IPS-NIHi7 (cell line): ENCODE measurements around the gene INPP1.
"Not testable (repeated sequence)": the region's sequence is repeated elsewhere in the genome, so short reads cannot be mapped to it uniquely, and the experiment has no call there.

Experiments
- DNase-seq: peaks from one replicate; pipeline ENCODE4 v3.0.0; 2012; ENCODE audit warnings: mixed read lengths; ENCODE audit errors: extremely low spot score

Gene INPP1

GRCh38 chr2:190333928-190334327 lies 9.5 kb upstream of the INPP1 start:
- no peak for DNase-seq

DNA sequence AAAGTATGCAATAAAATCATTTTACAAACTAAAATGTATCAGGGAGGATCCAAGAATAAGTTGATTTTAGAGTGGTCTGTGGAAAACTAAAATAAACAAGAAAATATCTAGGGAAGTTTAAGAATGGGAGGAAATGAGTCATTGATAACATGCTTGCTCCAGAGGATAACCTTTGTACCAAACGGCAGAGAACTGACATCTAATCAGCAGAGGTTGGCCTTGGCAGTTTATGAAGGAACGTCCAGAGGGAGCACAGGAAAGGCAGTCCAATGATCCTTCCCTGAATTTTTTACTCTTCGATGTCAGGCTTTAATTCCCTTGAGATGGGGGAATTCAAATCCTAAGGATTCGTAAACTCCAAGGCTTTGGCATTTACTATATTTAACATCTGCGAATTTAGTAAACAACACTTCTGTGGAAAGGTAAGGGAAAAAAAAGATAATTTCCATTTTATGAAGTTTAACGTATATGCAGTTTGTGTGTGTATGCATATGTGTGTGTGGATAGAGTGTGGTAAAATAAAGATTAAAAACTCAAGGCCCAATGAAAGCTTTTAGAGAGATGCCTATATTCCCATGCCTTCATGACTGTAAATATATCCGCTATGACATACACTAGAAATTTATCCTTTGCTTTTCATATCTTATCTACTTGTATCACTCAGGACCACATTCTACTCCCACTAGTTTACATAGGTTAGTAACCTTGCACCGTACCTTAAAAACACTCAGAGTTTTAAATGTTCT lies 8.7 kb upstream of the INPP1 start:
- no peak for DNase-seq

DNA sequence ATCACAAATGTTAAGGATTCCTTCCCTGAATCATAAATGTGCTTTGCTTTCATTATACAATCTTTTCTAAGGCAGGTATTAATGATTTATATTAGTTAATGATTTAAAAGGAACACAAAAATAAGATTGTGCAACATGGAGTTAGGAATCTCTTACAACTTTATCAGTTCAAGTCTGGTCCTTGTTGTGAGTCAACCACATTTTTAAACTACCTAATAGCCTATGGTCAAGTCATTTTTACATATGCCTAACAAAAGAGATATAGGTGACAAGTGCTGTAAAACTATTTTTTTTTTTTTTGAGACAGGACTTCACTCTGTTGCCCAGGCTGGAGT lies 8.2 kb upstream of the INPP1 start:
- DNase-seq, result no peak

DNA sequence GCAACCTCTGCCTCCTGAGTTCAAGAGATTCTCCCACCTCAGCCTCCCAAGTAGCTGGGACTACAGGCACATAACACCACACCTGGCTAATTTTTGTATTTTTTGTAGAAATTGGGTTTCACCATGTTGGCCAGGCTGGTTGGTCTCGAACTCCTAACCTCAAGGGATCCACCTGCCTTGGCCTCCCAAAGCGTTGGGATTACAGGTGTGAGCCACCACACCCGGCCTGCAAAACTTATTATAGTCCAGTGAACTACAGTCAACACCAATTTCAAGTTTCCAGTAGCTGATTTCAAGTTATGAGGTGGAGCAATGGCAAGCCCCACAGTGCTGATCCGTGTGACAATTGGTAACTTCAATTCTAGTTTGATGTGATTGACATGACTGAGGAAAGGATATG lies 7.8 kb upstream of the INPP1 start:
- DNase-seq, result not testable (repeated sequence)

DNA sequence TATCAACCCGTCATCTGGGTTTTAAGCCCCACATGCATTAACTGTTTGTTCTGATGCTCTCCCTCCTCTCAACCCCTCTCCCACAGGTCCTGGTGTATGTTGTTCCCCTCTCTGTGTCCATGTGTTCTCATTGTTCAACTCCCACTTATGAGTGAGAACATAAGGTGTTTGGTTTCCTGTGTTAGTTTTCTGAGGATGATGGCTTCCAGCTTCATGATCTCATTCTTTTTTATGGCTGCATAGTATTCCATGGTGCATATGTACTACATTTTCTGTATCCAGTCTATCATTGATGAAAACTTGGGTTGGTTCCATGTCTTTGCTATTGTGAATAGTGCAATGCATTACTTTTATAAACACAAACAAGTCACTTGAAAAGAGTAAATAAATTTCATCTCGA lies 7.0 kb upstream of the INPP1 start:
- no peak for DNase-seq

DNA sequence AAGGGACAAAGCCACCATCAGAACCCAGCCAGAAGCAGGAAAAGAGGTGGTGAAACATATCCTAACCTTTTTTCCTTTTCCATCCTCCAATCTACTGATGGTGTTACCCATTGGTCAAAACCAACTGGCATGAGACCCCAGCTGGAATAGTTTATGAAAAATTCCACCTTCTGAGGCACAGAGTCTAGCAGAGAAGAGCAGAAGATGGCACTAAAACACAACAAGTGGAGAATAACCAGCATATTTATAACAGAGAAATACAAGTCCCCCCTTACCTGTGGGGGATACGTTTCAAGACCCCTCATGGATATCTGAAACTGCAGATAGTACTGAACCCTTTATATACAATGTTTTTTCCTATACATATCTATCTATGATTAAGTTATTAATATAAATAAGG lies 4.9 kb upstream of the INPP1 start:
- DNase-seq, result no peak

DNA sequence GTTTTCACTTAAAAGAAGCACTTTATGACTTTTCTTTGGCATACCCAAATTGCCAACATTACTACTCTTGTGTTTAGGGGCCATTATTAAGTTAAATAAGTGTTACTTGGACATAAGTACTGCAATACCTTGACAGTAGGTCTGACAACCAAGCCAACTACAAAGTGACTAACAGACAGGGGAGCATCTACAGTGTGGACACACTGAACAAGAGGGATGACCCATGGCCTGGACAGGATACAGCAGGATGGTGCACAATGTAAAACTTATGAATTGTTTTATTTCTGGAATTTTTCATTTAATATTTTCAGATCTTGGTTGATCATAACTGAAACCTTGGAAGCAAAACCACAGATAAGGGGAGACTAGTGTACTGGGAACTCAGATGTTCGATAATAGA lies 4.0 kb upstream of the INPP1 start:
- DNase-seq, result no peak

DNA sequence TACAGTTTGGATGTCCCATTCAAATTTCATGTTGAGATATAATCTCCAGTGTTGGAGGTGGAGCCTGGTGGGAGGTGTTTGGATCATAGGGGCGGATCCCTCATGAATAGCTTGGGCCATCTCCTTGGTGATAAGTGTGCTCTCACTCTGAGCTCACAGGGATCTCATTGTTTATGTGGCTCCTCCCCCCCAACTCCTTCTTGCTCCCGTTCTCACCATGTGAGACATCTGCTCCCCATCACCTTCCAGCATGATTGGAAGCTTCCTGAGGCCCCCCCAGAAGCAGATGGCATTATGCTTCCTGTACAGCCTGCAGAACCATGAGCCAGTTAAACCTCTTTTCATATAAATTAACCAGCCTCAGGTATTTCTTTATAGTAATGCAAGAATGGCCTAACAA lies 3.0 kb upstream of the INPP1 start:
- peak; percentile 36 for DNase-seq

DNA sequence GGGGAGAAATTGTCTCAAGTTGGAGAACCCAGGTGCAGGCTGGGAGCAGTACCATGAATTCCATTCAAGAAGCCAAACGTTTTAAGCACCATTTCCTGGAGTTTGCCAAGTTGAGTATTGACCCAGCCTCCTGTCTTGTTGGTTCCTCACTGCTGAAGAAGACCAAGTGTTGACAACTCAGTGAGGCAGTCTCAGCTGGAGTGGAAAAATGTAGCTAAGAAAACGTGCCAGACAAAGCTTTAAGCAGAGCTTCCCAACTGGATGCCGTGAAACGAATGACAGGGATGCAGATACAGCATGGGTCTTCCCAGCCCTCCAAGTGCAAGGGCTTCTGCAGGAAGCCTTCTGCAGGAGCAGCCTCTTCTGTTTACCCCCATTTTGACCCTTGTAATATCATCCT lies 778 bp upstream of the INPP1 start:
- DNase-seq, result no peak

- DNase-seq, result peak; percentile 34
Observed at GRCh38 chr2:190343089-190343535, 277 bp upstream of the INPP1 start.

- peak; percentile 60 for DNase-seq
Observed at GRCh38 chr2:190344276-190344827, 963 bp downstream of the INPP1 start.

GRCh38 chr2:190350371-190350770 lies 7.0 kb downstream of the INPP1 start:
- DNase-seq, result no peak

GRCh38 chr2:190351955-190352354 lies 8.6 kb downstream of the INPP1 start:
- no peak for DNase-seq

GRCh38 chr2:190352668-190353536 lies 9.5 kb downstream of the INPP1 start:
- DNase-seq, result no peak

- DNase-seq, result no peak
Observed at GRCh38 chr2:190353537-190353899, 10.1 kb downstream of the INPP1 start.

- DNase-seq, result no peak
Observed at GRCh38 chr2:190354003-190354690, 10.8 kb downstream of the INPP1 start.

DNA sequence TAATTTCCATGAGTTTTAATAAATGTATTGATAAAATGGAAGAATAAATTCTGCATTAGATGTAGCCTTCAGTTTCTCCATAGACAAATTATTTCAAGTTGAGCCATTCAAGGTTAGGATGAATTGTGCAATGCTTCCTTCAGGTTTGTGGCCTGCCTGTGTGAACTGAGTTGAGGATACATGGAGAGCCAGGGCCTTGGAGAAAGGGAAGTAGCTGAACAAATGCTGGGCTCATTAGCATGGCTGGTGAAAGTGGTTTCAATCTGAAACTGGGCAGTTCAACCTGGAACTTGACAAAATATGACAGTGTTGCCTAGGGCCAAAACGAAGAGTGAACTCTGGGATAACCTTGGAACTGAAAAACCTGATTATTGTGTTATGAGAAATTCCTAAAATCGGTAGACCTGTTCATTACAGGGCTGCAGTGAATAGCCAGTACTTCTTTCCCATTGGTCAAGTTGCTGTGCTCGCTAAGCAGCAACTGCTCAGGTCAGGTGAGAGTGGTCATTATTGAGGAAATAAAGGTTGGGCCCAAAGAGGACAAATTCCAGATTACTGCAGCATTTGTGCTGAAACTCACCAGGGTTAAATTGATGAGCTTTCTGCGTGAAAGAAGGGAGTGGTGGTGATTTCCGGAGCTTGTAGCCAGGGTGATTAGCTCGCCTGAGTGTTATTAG lies 12.7 kb downstream of the INPP1 start:
- DNase-seq, result no peak

- DNase-seq, result no peak
Observed at GRCh38 chr2:190357600-190357999, 14.2 kb downstream of the INPP1 start.

DNA sequence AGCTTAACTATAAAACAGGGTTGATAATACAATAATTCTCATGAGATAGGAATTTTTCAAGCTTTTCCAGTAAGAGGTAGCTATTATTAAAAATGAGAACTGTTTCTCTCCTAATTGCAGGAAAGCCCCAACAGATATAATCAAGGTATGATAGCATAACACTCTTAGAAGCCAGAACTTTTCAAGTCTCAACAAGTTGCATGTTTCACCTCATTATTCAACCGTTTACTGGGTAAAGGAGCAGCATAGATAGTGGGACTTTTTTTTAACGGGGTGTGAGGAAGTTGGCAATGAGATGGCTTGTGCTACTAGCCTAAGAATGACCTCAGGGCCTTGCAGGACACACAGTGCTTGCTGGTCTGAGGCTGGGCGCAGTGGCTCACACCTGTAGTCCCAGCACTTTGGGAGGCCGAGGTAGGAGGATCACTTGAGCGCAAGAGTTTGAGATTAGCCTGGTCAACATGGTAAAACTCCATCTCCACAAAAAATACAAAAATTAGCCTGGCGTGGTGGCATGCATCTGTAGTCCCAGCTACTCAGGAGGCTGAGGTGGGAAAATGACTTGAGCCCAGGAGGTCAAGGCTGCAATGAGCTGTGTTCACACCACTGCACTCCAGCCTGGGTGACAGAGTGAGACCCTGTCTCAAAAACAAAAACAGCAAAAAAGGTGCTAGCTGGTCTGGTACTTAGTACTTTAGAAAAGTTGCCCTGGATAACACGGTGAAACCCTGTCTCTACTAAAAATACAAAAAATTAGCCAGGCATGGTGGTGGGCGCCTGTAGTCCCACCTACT lies 15.5 kb downstream of the INPP1 start:
- DNase-seq, result not testable (repeated sequence)

DNA sequence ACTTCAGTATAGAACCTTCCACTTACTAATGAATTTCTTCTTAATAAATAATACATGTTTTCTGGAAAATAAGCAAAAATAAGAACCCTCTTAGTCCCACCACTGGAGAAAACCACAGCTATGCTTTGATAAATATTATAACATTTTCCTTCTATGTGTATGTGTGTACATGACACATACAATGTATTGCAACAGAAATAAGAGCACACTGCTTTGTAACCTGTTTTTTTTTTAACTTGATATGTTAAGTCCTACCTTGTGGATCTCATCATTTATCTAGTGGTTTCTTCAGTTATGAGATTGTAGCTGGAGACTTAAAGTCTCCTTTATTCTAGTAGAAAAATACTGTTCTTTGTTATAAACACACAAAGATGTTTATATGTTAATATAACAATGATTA lies 17.2 kb downstream of the INPP1 start:
- DNase-seq, result no peak

DNA sequence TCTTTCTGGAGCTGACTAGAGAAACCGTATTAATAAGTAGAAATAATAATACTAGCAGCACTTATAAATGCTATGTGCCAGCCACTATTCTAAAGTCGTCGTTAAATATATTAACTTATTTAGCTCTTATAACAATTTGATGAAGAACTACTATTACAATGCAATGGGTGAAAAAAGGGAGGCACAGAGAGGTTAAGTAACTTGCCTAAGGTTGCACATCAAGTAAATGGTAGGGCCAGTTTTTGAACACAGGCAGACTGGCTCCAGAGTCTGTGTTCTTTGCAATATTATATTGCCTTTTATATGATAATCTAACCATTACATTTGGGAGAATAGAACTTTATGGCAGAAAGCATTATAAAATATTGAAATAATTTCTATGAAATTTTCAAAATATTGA lies 17.6 kb downstream of the INPP1 start:
- DNase-seq, result no peak
